ENCODE data around the gene ALDH3A2. TPM values are rescaled to one million over a fixed set of nuclear protein-coding genes. Genes with fewer than 3 reads are reported as not detected.
A peak's percentile ranks its signal among the peaks of the same experiment; 100 is the strongest.

ALDH3A2 gene
- total and polyA plus RNA-seq, 2 of the 8 experiments (the other 6 are each of a cell fraction or from before 2014, with no cell fraction given): 20.6 to 72.9 TPM

GRCh38 chr17:19706791-19707727 lies 58.5 kb downstream of the ALDH3A2 start:
- Histone ChIP-seq H3K9me3 (ENCODE audit: insufficient read depth in 2 of 2, low read depth in 1 of 2, low read length in 1 of 2) (no peaks in the 10 kb centered on the region), H3K79me1 (ENCODE audit: low read depth, low read length) (no peaks in the 10 kb centered on the region), H3K4me3 (ENCODE audit: extremely low read depth in 1 of 4, insufficient read depth in 2 of 4, low read depth in 3 of 4, low read length in 4 of 4) (no peak overlapping the region), H2BK20ac (ENCODE audit: low read length) (peak overlapping the region; percentile 72; the same call in 1 of the 2 replicates), H3K18ac (ENCODE audit: extremely low read depth, low read length) (no peak overlapping the region; the same call in 1 of the 2 replicates), H3K36me3 (ENCODE audit: control insufficient read depth in 2 of 4, insufficient read depth in 4 of 4, low read length in 3 of 4) (no peaks in the 10 kb centered on the region), H2AFZ (ENCODE audit: low read length) (no peak overlapping the region), H3K56ac (replicated peaks; ENCODE audit: insufficient read length, low read depth, low read length) (no peak overlapping the region), H3K14ac (ENCODE audit: insufficient read length) (no peak overlapping the region), H3K27me3 (replicated peaks in 1 of 4; ENCODE audit: control insufficient read depth in 3 of 4, extremely low read depth in 1 of 4, insufficient read depth in 3 of 4, low read length in 3 of 4) (no peaks in the 10 kb centered on the region), H2AK5ac (ENCODE audit: low read depth, low read length) (0 out of 2 replicates have a peak overlapping the region, but pooled peaks have one; percentile 24), H2BK5ac (ENCODE audit: low read depth, low read length) (no peak overlapping the region; the same call in 1 of the 2 replicates), H3K4me1 (replicated peaks in 1 of 4; ENCODE audit: control insufficient read depth in 3 of 4, insufficient read depth in 4 of 4, low read length in 3 of 4) (peaks cover 9 to 31% (median 20%) of the 10 kb centered on the region in 4 experiments), H3K9ac (replicated peaks in 1 of 4; ENCODE audit: extremely low read depth in 1 of 4, low read depth in 3 of 4, low read length in 3 of 4) (no peak overlapping the region), H3K23ac (ENCODE audit: insufficient read length) (no peak overlapping the region), H2BK12ac (ENCODE audit: low read depth, low read length) (peak overlapping the region; percentile 70; the same call in 1 of the 2 replicates), H4K20me1 (replicated peaks in 1 of 2; ENCODE audit: control insufficient read depth in 1 of 2, insufficient read depth in 2 of 2, low read length in 2 of 2) (no peaks in the 10 kb centered on the region), H4K5ac (ENCODE audit: insufficient read length, low read depth, low read length) (no peak overlapping the region), H2BK120ac (replicated peaks; ENCODE audit: low read depth, low read length) (no peak overlapping the region), H2BK15ac (ENCODE audit: low read length) (0 out of 2 replicates have a peak overlapping the region, but pooled peaks have one; percentile 53), H3K4me2 (ENCODE audit: insufficient read depth in 1 of 2, low read depth in 2 of 2, low read length in 2 of 2) (no peak overlapping the region), H3K23me2 (ENCODE audit: low read depth, low read length) (no peaks in the 10 kb centered on the region), H3K27ac (ENCODE audit: low read depth, low read length) (no peak overlapping the region; the same call in none of the 2 replicates), H4K91ac (replicated peaks; ENCODE audit: insufficient read length, low read length) (peak overlapping the region; percentile 53), H3K4ac (replicated peaks; ENCODE audit: insufficient read length, low read depth, low read length) (no peak overlapping the region), H3K79me2 (ENCODE audit: control insufficient read depth in 1 of 2, insufficient read depth in 2 of 2, low read length in 2 of 2) (no peaks in the 10 kb centered on the region), H4K8ac (ENCODE audit: extremely low read depth, insufficient read depth, low read length) (no peak overlapping the region)
- DNase-seq (ENCODE audit: low read depth in 1 of 2, low spot score in 2 of 2) (peak in 1 of 2 experiments; percentile 45), FAIRE-seq (no peak)
- POLR2A ChIA-PET (ENCODE audit: partially characterized antibody): no interaction called here
- CTCF ChIA-PET (ENCODE audit: partially characterized antibody): interaction anchor here (0.6 to 1.6 kb wide), 9 partner anchors 10 to 352 kb away, joined by 3 to 6 read pairs (median 4); no protein-coding TSS in a partner anchor
- WGBS, 2 experiments (ENCODE audit: extremely low coverage in 1 of 2, insufficient coverage in 1 of 2, insufficient read length in 1 of 2, insufficient replicate concordance in 2 of 2, low coverage in 1 of 2, low lambda C conversion rate in 2 of 2, missing lambda C conversion rate in 1 of 2): 91% methylated on average over 10 of the region's 12 CpGs; no CpG with 5 or more reads in 1 of the 2 experiments
- TF ChIP-seq CTCF (IDR thresholded peaks at IDR 0.05; ENCODE audit: control extremely low read depth in 1 of 3, insufficient read depth in 1 of 3, low read depth in 1 of 3, low read length in 3 of 3) (no peak), MAFK (IDR thresholded peaks at IDR 0.05; ENCODE audit: low read depth, low read length) (no peak), SIN3A (conservative IDR thresholded peaks at IDR 0.05 in 1 of 2, IDR thresholded peaks at IDR 0.05 in 1 of 2; ENCODE audit: low read depth in 1 of 2, low read length in 2 of 2) (no peak), CBX8 (IDR thresholded peaks at IDR 0.05; ENCODE audit: borderline replicate concordance, low read depth, low read length) (no peak), EZH2 (IDR thresholded peaks at IDR 0.05; ENCODE audit: low read depth, low read length, severe bottlenecking) (no peak), TAF7 (optimal IDR thresholded peaks at IDR 0.05; ENCODE audit: borderline replicate concordance, low read depth, low read length) (no peak), POU5F1 (IDR thresholded peaks at IDR 0.05; ENCODE audit: low read depth, low read length) (no peak), ZNF274 (IDR thresholded peaks at IDR 0.05; ENCODE audit: borderline replicate concordance, extremely low read depth, low read length) (no peak)

All from H1 (cell line).